HG02852 (cell line): ENCODE data around the gene DDX3Y.

Experiments used
- ATAC-seq: cut with Tn5 transposase; IDR thresholded peaks from one replicate; pipeline ENCODE4 v1.9.1; 2021; ENCODE audit warnings: mild to moderate bottlenecking, moderate library complexity; ENCODE audit not compliant: unreplicated experiment

The DDX3Y gene

GRCh38 chrY:12904618-12905516 lies at the start of gene DDX3Y:
TSS of gene DDX3Y (plus strand) at chrY:12904868. CDS start at chrY:12904937, 69 bp downstream.
- ATAC-seq = no peak

- ATAC-seq = no peak
Observed at GRCh38 chrY:12855791-12856275, 48.8 kb upstream of the DDX3Y start.

- ATAC-seq = no peak
Observed at GRCh38 chrY:12867960-12868359, 36.7 kb upstream of the DDX3Y start.

GRCh38 chrY:12896973-12897372 lies 7.7 kb upstream of the DDX3Y start:
- ATAC-seq = no peak

GRCh38 chrY:12898604-12899003 lies 6.1 kb upstream of the DDX3Y start:
- ATAC-seq = no peak

- no peak for ATAC-seq
Observed at GRCh38 chrY:12905517-12905872, 827 bp downstream of the DDX3Y start.

GRCh38 chrY:12905895-12906294 lies 1.2 kb downstream of the DDX3Y start:
- ATAC-seq = no peak

- ATAC-seq = no peak
Observed at GRCh38 chrY:12913541-12913940, 8.9 kb downstream of the DDX3Y start.

GRCh38 chrY:12928043-12928442 lies 23.4 kb downstream of the DDX3Y start:
- ATAC-seq = no peak

- no peak for ATAC-seq
Observed at GRCh38 chrY:12941725-12942687, 37.3 kb downstream of the DDX3Y start.
